K562 (cell line): ENCODE measurements around the gene CDC25B. TPM values are rescaled to one million over a fixed set of nuclear protein-coding genes. Genes with fewer than 3 reads are reported as not detected.

Source experiments
- ATAC-seq: fragments of 200-7000 bp; cut with Tn5 transposase; 3 replicates; pipeline ENCODE4 v1.9.1; 2020; ENCODE audit warnings: moderate library complexity
- BruUV-seq: library from RNA; stranded (reverse); fragments of 400-500 nt; replicated peaks from 2 replicates; lab custom pipeline; 2021; lab: Mats Ljungman, UMichigan
- CTCF ChIA-PET: fragments of 300-600 bp; formaldehyde crosslinking; extraction: SDS; loops from one replicate; lab custom pipeline; 2021; ENCODE audit warnings: low intra/inter-chr PET ratio; lab: Yijun Ruan, JAX
- POLR2A ChIA-PET: fragments of 300-600, 350-650 bp; sonication (Branson Sonifier 250); formaldehyde crosslinking; extraction: SDS; loops from one replicate; lab custom pipeline; 2021; ENCODE audit warnings: antibody characterized with exemption, inconsistent platforms; lab: Yijun Ruan, JAX
- DNase-seq, 4 experiments: peaks; one replicate each; pipeline versions ENCODE4 v3.0.0 to v3.0.0-alpha.2; 2011 to 2018; ENCODE audit warnings: low spot score in 3 of 4, mixed read lengths in 3 of 4; ENCODE audit errors: extremely low read depth in 1 of 4
- FAIRE-seq: peaks from 2 replicates; lab custom pipeline; 2011; peaks lifted over from hg19 to GRCh38; lab: Jason Lieb, UNC
- H2AFZ ChIP-seq: 2 replicates; pipeline ENCODE4 v1.6.0; 2011; ENCODE audit warnings: low read depth, low read length, control low read depth, inconsistent platforms
- H3K27ac ChIP-seq: fragments of 200-600 bp; 3 replicates; pipeline ENCODE4 v1.8.0; 2011; ENCODE audit warnings: low read depth, mild to moderate bottlenecking, control low read depth, inconsistent platforms, low read length, moderate library complexity, mixed read lengths; ENCODE audit errors: extremely low read depth
- H3K27me3 ChIP-seq, 2 experiments: fragments of 300-600 bp in 1 of 2; 2 replicates in 1 of 2; 3 replicates in 1 of 2; pipeline versions ENCODE4 v1.6.0 to v1.8.0; 2011; ENCODE audit warnings: inconsistent platforms in 2 of 2, low read length in 2 of 2, mild to moderate bottlenecking in 1 of 2, mixed read lengths in 1 of 2, moderate library complexity in 1 of 2; ENCODE audit not compliant: control insufficient read depth in 2 of 2, insufficient read depth in 2 of 2
- H3K36me3 ChIP-seq: fragments of 300-600 bp; 3 replicates; pipeline ENCODE4 v1.8.0; 2011; ENCODE audit warnings: mild to moderate bottlenecking, low read length, inconsistent platforms; ENCODE audit not compliant: control insufficient read depth, insufficient read depth
- H3K4me1 ChIP-seq, 2 experiments: fragments of 200-600 bp in 1 of 2; replicated peaks in 1 of 2; 2 replicates in 1 of 2; 3 replicates in 1 of 2; pipeline versions ENCODE4 v1.5.1 to v1.8.0; 2011; ENCODE audit warnings: inconsistent platforms in 2 of 2, low read length in 2 of 2, mild to moderate bottlenecking in 1 of 2, mixed read lengths in 1 of 2, moderate library complexity in 1 of 2; ENCODE audit not compliant: control insufficient read depth in 2 of 2, insufficient read depth in 2 of 2
- H3K4me2 ChIP-seq: 2 replicates; pipeline ENCODE4 v1.6.1; 2011; ENCODE audit warnings: low read length, control low read depth, inconsistent platforms, mixed read lengths; ENCODE audit not compliant: insufficient read depth
- H3K4me3 ChIP-seq: fragments of 200-600 bp; sonication (generic), shearing (Covaris generic); 2 replicates; pipeline ENCODE4 v1.5.1; 2016; ENCODE audit warnings: control low read depth, inconsistent platforms
- H3K79me2 ChIP-seq: fragments of 200-600 bp; 3 replicates; pipeline ENCODE4 v1.8.0; 2011; ENCODE audit warnings: low read length, inconsistent platforms; ENCODE audit not compliant: control insufficient read depth, insufficient read depth
- H3K9ac ChIP-seq, 2 experiments: 2 replicates each; pipeline versions ENCODE4 v1.6.0 to v1.6.1; 2011; ENCODE audit warnings: low read depth in 2 of 2, low read length in 2 of 2, control low read depth in 1 of 2, inconsistent platforms in 1 of 2, mild to moderate bottlenecking in 1 of 2, mixed read lengths in 1 of 2; ENCODE audit not compliant: insufficient read depth in 1 of 2
- H3K9me1 ChIP-seq: one replicate; pipeline ENCODE4 v1.6.0; 2011; ENCODE audit warnings: inconsistent platforms, mild to moderate bottlenecking, low read length, moderate library complexity; ENCODE audit not compliant: control insufficient read depth, insufficient read depth
- H3K9me3 ChIP-seq: replicated peaks from 2 replicates; pipeline ENCODE4 v1.5.1; 2011; ENCODE audit warnings: low read depth, low read length, inconsistent platforms; ENCODE audit not compliant: control insufficient read depth, insufficient read depth
- H4K20me1 ChIP-seq: replicated peaks from 2 replicates; pipeline ENCODE4 v1.6.1; 2011; ENCODE audit warnings: low read length, inconsistent platforms, mixed read lengths; ENCODE audit not compliant: control insufficient read depth, insufficient read depth
- HDAC2 ChIP-seq: fragments of 450-650 bp; IDR thresholded peaks from 2 replicates; pipeline ENCODE4 v1.6.1; 2016; ENCODE audit warnings: mild to moderate bottlenecking
- MTF1 ChIP-seq: fragments of 250-450 bp; sonication (Bioruptor Pico); IDR thresholded peaks from 2 replicates; pipeline ENCODE4 v1.9.0; 2021; ENCODE audit warnings: moderate library complexity, mild to moderate bottlenecking, inconsistent platforms, borderline replicate concordance
- TEAD1 ChIP-seq, 2 experiments: fragments of 450-650 bp in 1 of 2; sonication (generic) in 1 of 2; formaldehyde crosslinking; IDR thresholded peaks; 2 replicates each; pipeline versions ENCODE4 v1.4.0 to v1.8.0; 2020 to 2022; ENCODE audit warnings: mild to moderate bottlenecking in 2 of 2, missing genetic modification reagents in 1 of 2
- WHSC1 ChIP-seq: IDR thresholded peaks from one replicate; pipeline ENCODE4 v1.6.1; 2012; ENCODE audit warnings: low read length, control low read depth, inconsistent platforms
- WGBS: fragments of 100-300 bp; shearing (Covaris generic); methylation state at CpG from one replicate; pipeline ENCODE4 v1.1.6; 2016; ENCODE audit warnings: low coverage, mixed read lengths; ENCODE audit not compliant: insufficient coverage; ENCODE audit errors: missing lambda C conversion rate; 5-methylcytosine and 5-hydroxymethylcytosine counted together
- in situ Hi-C: fragments of 300-500 bp; cut with MboI; formaldehyde crosslinking; loops from 4 replicates; pipeline ENCODE4 v1.15.0; 2018; ENCODE audit warnings: inconsistent platforms, mixed read lengths
- intact Hi-C: fragments of 100-400 bp; cut with micrococcal nuclease; formaldehyde crosslinking; loops from 2 replicates; pipeline ENCODE4 v1.14.2; 2022
- polyA plus RNA-seq, 8 experiments: library from polyadenylated mRNA; depleted of rRNA in 4 of 8; stranded (reverse) in 5 of 8; unstranded in 3 of 8; fragments of >200 nt; fragmentation: Nextera tagmentation in 2 of 8; fragmentation: Illumina TruSeq in 1 of 8; extraction: Ambion mirVana in 2 of 8; extraction: Trizol in 1 of 8; gene quantifications; 2 replicates each; pipeline versions ENCODE4 v1.2.1 to v1.2.3, GENCODE V29; 2011 to 2014; ENCODE audit warnings: inconsistent platforms in 1 of 8, missing spikeins in 1 of 8
- total RNA-seq, 7 experiments: library from RNA; depleted of rRNA in 6 of 7; stranded (reverse); fragments of >200 nt in 6 of 7; fragmentation: Illumina TruSeq in 2 of 7; extraction: Trizol in 2 of 7; gene quantifications; 2 replicates each; pipeline versions ENCODE4 v1.2.1 to v1.2.3, GENCODE V29; 2011 to 2021; ENCODE audit warnings: low replicate concordance in 1 of 7
- TF ChIP-seq, protein P1 (sequence below): sonication (generic); formaldehyde crosslinking; IDR thresholded peaks from 2 replicates; pipeline ENCODE4 v1.4.0; 2020; ENCODE audit warnings: mild to moderate bottlenecking, missing genetic modification reagents
- TF ChIP-seq, protein P2 (sequence below), 2 experiments: fragments of 450-650 bp in 1 of 2; sonication (generic) in 1 of 2; formaldehyde crosslinking in 1 of 2; IDR thresholded peaks in 1 of 2; conservative IDR thresholded peaks in 1 of 2; 2 replicates each; pipeline versions ENCODE4 v1.6.1 to v1.8.1; 2016 to 2023; ENCODE audit warnings: mild to moderate bottlenecking in 2 of 2, moderate library complexity in 2 of 2, inconsistent platforms in 1 of 2, missing genetic modification reagents in 1 of 2
- TF ChIP-seq, protein P3 (sequence below): fragments of 200-800 bp; sonication (Bioruptor generic); IDR thresholded peaks from 2 replicates; pipeline ENCODE4 v1.6.1; 2017; ENCODE audit warnings: missing genetic modification characterization, missing compliant biosample characterization

The CDC25B gene
- total and polyA plus RNA-seq, 9 of the 15 experiments (the other 6 are each of a cell fraction or from before 2014, with no cell fraction given) = 2.3 to 35.7 (median 9.5) TPM

DNA sequence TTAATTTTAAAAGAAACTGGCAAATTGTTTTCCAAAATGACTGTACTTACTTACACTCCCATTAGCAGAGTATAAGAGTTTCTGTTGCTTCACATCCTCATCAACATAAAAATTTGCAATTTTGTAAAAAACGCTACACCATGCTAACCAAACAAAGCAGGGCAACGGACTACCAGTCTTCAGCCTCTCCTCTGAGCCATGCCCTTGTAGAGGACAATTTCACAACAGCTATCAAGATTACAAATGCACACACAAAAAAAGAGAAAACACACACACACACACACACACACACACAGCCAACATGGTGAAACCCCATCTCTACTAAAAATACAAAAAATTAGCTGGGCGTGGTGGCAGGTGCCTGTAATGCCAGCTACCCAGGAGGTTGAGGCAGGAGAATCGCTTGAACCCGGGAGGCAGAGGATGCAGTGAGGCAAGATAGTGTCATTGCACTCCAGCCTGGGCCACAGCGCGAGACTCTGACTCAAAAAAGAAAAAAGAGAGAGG lies 24.5 kb upstream of the CDC25B start:
- no peaks in the 10 kb centered on the region for H3K9me1 ChIP-seq
- ATAC-seq (no peak), DNase-seq (no peak), FAIRE-seq (no peak)
- H3K9me3 ChIP-seq = no peaks in the 10 kb centered on the region
- in situ Hi-C loops (no loop called here), intact Hi-C loops (no loop called here)
- no peak overlapping the region for H3K4me2 ChIP-seq
- no peak overlapping the region for H2AFZ ChIP-seq
- peaks cover 10% of the 10 kb centered on the region; the same call in 2 of the 3 replicates for H3K79me2 ChIP-seq
- no TSS peak for BruUV-seq
- no peak overlapping the region for H3K27ac ChIP-seq
- H3K9ac ChIP-seq = no peak overlapping the region
- H3K27me3 ChIP-seq = no peaks in the 10 kb centered on the region
- H3K36me3 ChIP-seq = no peaks in the 10 kb centered on the region
- 71% methylated on average over 7 of the region's 7 CpGs for WGBS
- ChIA-PET CTCF (no interaction called here), POLR2A (no interaction called here)
- peaks cover 5 to 24% of the 10 kb centered on the region in 2 experiments; a peak in 3 of 5 replicates for H3K4me1 ChIP-seq
- TF ChIP-seq, protein P1, sequence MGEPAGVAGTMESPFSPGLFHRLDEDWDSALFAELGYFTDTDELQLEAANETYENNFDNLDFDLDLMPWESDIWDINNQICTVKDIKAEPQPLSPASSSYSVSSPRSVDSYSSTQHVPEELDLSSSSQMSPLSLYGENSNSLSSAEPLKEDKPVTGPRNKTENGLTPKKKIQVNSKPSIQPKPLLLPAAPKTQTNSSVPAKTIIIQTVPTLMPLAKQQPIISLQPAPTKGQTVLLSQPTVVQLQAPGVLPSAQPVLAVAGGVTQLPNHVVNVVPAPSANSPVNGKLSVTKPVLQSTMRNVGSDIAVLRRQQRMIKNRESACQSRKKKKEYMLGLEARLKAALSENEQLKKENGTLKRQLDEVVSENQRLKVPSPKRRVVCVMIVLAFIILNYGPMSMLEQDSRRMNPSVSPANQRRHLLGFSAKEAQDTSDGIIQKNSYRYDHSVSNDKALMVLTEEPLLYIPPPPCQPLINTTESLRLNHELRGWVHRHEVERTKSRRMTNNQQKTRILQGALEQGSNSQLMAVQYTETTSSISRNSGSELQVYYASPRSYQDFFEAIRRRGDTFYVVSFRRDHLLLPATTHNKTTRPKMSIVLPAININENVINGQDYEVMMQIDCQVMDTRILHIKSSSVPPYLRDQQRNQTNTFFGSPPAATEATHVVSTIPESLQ = no peak
- no peak for TF ChIP-seq WHSC1
- TF ChIP-seq MTF1 = no peak
- no peak for TF ChIP-seq HDAC2
- TF ChIP-seq, protein P2, sequence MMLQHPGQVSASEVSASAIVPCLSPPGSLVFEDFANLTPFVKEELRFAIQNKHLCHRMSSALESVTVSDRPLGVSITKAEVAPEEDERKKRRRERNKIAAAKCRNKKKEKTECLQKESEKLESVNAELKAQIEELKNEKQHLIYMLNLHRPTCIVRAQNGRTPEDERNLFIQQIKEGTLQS (IDR thresholded peaks at IDR 0.05) = no peak
- TF ChIP-seq, protein P2 (CRISPR knock-in tag; conservative IDR thresholded peaks at IDR 0.05) = no peak
- TF ChIP-seq, protein P3, sequence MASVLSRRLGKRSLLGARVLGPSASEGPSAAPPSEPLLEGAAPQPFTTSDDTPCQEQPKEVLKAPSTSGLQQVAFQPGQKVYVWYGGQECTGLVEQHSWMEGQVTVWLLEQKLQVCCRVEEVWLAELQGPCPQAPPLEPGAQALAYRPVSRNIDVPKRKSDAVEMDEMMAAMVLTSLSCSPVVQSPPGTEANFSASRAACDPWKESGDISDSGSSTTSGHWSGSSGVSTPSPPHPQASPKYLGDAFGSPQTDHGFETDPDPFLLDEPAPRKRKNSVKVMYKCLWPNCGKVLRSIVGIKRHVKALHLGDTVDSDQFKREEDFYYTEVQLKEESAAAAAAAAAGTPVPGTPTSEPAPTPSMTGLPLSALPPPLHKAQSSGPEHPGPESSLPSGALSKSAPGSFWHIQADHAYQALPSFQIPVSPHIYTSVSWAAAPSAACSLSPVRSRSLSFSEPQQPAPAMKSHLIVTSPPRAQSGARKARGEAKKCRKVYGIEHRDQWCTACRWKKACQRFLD (CRISPR knock-in tag) = no peak
- TF ChIP-seq TEAD1 (CRISPR knock-in tag; IDR thresholded peaks at IDR 0.05) = no peak
- no peak overlapping the region for H3K4me3 ChIP-seq
- no peaks in the 10 kb centered on the region for H4K20me1 ChIP-seq
